Prostate gland (tissue), 2 donors: ENCODE data around the gene ARHGEF17. TPM values are rescaled to one million over a fixed set of nuclear protein-coding genes. Genes with fewer than 3 reads are reported as not detected.

Experiments
- DNase-seq: peaks from one replicate; pipeline ENCODE4 v3.0.0-alpha.2; 2019; ENCODE audit warnings: low spot score
- H3K27ac ChIP-seq, 2 donors: fragments of 200-600 bp; sonication (generic); 2 replicates each; pipeline ENCODE4 v1.5.1; 2017 to 2019
- H3K27me3 ChIP-seq: fragments of 200-600 bp; sonication (generic); replicated peaks from 2 replicates; pipeline ENCODE4 v1.5.1; 2019; ENCODE audit not compliant: insufficient read depth
- H3K36me3 ChIP-seq, 2 donors: fragments of 200-600 bp; sonication (generic); 1 replicate in 1 of 2; 2 replicates in 1 of 2; pipeline versions ENCODE4 v1.5.1 to v1.8.1; 2017 to 2019
- H3K4me1 ChIP-seq: fragments of 200-600 bp; sonication (generic); replicated peaks from 2 replicates; pipeline ENCODE4 v1.5.1; 2019
- H3K4me3 ChIP-seq, 2 donors: fragments of 200-600 bp; sonication (generic); 2 replicates each; pipeline ENCODE4 v1.5.1; 2017 to 2019
- H3K9me3 ChIP-seq: fragments of 200-600 bp; sonication (generic); 2 replicates; pipeline ENCODE4 v1.5.1; 2017
- POLR2A ChIP-seq: fragments of 450-650 bp; IDR thresholded peaks from one replicate; pipeline ENCODE4 v1.6.1; 2016; ENCODE audit warnings: antibody characterized with exemption, mild to moderate bottlenecking
- POLR2AphosphoS5 ChIP-seq: sonication (generic); formaldehyde crosslinking; IDR thresholded peaks from one replicate; pipeline ENCODE4 v1.6.1; 2017; ENCODE audit warnings: antibody characterized with exemption
- WGBS: methylation state at CpG from one replicate; pipeline ENCODE4 v1.1.5; 2018; 5-methylcytosine and 5-hydroxymethylcytosine counted together
- intact Hi-C: fragments of 100-400 bp; cut with DNase I; formaldehyde crosslinking; loops from one replicate; pipeline ENCODE4 v1.14.2; 2022
- total RNA-seq, 2 donors: library from RNA; depleted of rRNA; stranded (reverse); fragments of >200 nt; gene quantifications; one replicate each; pipeline ENCODE4 v1.1.0, GENCODE V29; 2016
- TF ChIP-seq, protein P1 (sequence below), 4 experiments: fragments of 200-600 bp in 2 of 4; fragments of 450-650 bp in 2 of 4; sonication (generic) in 2 of 4; IDR thresholded peaks; 1 replicate in 3 of 4; 2 replicates in 1 of 4; pipeline ENCODE4 v1.5.1; 2016 to 2019; ENCODE audit warnings: antibody characterized with exemption in 4 of 4, mild to moderate bottlenecking in 2 of 4, moderate library complexity in 2 of 4

ARHGEF17 gene
- total RNA-seq, 2 donors from 2014 or later, result 34.0 to 66.9 TPM

DNA sequence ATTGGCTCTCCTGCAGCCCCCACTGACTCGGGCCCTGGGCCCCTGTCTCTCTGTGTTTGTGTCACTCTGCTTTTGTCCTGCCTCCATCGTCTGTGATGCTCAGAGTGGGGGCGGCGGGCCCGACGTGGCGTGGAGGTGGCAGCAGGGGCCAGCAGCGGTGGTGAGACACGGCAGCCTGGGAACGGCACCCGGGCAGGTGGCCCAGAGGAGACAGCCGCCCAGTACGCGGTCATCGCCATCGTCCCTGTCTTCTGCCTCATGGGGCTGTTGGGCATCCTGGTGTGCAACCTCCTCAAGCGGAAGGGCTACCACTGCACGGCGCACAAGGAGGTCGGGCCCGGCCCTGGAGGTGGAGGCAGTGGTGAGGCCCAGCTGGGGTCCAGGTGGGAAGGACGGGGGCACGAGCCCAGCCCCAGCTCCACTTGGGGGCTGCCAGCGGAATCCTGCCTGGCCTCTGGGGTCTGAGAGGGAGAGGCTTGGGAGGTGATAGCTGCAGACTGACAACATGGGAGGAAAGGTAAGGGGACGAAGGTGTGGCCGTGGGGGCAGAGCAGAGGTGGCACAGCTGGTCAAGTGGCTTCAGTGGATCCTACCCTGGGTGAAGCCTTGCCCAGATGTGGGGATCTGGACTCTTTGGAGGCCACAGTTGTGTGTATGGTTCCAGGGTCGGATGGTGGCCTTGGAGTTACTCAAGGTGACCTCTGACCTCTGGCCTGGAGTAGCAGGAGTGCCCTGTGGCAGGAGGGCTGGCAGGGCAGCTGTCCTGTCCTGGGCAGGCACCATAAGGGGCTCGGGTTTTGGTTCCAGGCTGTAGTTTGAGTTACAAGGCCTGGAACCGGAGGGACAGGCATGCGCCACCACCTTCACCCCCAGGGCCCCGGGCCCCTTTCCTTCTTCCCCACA is 84.3 kb downstream of the ARHGEF17 start:
- TF ChIP-seq, protein P1, sequence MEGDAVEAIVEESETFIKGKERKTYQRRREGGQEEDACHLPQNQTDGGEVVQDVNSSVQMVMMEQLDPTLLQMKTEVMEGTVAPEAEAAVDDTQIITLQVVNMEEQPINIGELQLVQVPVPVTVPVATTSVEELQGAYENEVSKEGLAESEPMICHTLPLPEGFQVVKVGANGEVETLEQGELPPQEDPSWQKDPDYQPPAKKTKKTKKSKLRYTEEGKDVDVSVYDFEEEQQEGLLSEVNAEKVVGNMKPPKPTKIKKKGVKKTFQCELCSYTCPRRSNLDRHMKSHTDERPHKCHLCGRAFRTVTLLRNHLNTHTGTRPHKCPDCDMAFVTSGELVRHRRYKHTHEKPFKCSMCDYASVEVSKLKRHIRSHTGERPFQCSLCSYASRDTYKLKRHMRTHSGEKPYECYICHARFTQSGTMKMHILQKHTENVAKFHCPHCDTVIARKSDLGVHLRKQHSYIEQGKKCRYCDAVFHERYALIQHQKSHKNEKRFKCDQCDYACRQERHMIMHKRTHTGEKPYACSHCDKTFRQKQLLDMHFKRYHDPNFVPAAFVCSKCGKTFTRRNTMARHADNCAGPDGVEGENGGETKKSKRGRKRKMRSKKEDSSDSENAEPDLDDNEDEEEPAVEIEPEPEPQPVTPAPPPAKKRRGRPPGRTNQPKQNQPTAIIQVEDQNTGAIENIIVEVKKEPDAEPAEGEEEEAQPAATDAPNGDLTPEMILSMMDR (IDR thresholded peaks at IDR 0.05), result no peak
- TF ChIP-seq POLR2A, result no peak
- TF ChIP-seq POLR2AphosphoS5, result no peak
- Histone ChIP-seq H3K27ac (no peak overlapping the region), H3K36me3 (no peaks in the 10 kb centered on the region), H3K4me3 (no peak overlapping the region), H3K9me3 (no peaks in the 10 kb centered on the region), H3K27me3 (no peaks in the 10 kb centered on the region), H3K4me1 (no peaks in the 10 kb centered on the region)
- intact Hi-C loops, result loop anchor here (5.0 kb wide), 2 partner anchors 40 to 85 kb away; partner anchors contain the start of gene ARHGEF17
- no peak for DNase-seq
- 95% methylated on average over 29 of the region's 31 CpGs for WGBS

DNA sequence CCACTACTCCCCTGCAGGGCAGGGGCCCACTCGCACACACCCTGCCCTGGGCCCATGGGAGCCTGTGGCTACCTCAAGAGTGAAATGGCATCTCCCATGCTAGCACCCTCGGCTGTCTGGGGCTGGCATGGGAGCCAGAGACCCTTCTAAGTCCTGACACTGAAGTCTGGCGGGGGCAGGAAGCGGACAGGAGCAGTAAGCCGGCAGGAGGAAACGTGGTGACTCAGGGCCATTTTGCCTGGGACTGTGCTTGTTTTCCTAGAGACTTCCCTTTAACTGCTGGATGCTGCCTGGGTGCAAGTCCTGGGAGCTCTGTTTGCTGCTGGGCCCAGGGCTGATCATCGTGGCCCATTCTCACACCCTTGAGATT is 84.9 kb downstream of the ARHGEF17 start:
- no peak for DNase-seq
- H3K4me3 ChIP-seq, result no peak overlapping the region
- WGBS, result 88% methylated on average over 6 of the region's 7 CpGs
- TF ChIP-seq, protein P1 (IDR thresholded peaks at IDR 0.05), result no peak
- no peak for TF ChIP-seq POLR2A
- TF ChIP-seq POLR2AphosphoS5, result no peak
- H3K36me3 ChIP-seq, result no peaks in the 10 kb centered on the region
- H3K27me3 ChIP-seq, result no peaks in the 10 kb centered on the region
- no peaks in the 10 kb centered on the region for H3K9me3 ChIP-seq
- intact Hi-C loops, result loop anchor here (5.0 kb wide), 2 partner anchors 41 to 86 kb away; partner anchors contain the start of gene ARHGEF17
- no peak overlapping the region for H3K27ac ChIP-seq
- no peaks in the 10 kb centered on the region for H3K4me1 ChIP-seq

DNA sequence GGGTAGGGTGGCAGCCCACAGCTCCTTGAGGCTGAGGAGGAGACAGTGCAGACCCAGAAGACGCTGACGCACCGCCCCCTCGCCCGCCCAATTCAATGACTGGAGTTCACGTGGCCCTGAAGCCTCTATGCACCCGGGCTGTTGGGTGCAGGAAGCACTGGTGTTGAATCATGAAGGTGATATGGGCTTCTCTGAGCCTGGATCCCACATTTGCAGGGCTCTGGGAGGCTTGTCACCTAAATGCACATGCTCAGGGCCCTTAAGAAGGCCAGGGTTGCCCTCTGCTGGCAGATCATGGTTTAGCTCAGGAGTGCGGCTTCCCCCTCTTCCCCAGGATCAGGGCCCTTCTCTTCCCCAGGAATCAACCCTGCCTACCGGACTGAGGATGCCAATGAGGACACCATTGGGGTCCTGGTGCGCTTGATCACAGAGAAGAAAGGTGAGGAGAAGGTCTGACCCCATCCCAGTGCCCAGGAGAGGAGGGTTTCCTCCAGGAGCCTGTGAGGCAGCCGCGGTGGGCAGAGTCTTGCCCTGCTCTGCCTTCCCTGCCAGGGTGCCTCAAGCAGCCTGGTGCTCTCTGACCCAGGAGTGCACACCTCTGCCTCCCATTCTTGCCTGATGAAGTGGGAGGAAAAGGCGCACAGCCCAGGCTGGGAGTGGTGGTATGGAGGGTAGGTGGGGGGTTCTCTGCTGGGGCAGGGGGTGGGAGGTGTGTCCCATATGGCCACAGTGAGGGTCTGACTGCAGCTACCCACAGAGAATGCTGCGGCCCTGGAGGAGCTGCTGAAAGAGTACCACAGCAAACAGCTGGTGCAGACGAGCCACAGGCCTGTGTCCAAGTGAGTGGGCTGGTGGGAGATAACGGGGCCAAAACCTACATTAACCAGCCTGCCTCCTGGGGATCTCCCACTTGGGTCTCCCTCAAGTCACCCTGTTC is 85.7 kb downstream of the ARHGEF17 start:
- intact Hi-C loops, result loop anchor here (5.0 kb wide), 2 partner anchors 41 to 86 kb away; partner anchors contain the start of gene ARHGEF17
- WGBS, result 75% methylated on average over 16 of the region's 16 CpGs
- no peaks in the 10 kb centered on the region for H3K9me3 ChIP-seq
- H3K27ac ChIP-seq, result no peak overlapping the region
- TF ChIP-seq, protein P1 (IDR thresholded peaks at IDR 0.05), result peak; percentile 31 to 89 (median 73)
- no peak for TF ChIP-seq POLR2A
- TF ChIP-seq POLR2AphosphoS5, result peak; percentile 27
- H3K4me3 ChIP-seq, result no peak overlapping the region
- no peaks in the 10 kb centered on the region for H3K36me3 ChIP-seq
- peak; percentile 65 for DNase-seq
- no peaks in the 10 kb centered on the region for H3K4me1 ChIP-seq
- no peaks in the 10 kb centered on the region for H3K27me3 ChIP-seq

DNA sequence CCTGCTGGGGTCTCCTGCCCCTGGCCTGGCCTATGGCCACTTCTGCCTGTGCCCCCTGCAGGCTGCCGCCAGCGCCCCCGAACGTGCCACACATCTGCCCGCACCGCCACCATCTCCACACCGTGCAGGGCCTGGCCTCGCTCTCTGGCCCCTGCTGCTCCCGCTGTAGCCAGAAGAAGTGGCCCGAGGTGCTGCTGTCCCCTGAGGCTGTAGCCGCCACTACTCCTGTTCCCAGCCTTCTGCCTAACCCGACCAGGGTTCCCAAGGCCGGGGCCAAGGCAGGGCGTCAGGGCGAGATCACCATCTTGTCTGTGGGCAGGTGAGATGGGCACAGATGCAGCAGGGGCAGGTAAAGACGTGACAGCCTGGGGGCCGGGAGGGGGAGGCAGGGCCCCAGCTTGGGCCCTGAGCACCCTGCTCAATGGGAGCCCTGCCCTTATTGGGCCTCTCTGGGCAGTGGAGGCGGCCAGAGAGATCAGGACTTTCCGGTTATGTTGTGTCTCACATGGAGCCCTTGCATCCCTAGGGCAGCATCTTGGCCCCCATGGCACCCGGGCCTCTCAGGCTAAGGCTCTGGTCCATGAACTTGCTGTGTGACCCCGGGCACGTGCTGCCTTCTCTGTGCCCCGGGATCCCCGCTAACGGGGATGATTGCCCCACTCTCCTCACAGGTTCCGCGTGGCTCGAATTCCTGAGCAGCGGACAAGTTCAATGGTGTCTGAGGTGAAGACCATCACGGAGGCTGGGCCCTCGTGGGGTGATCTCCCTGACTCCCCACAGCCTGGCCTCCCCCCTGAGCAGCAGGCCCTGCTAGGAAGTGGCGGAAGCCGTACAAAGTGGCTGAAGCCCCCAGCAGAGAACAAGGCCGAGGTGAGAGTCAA is 86.6 kb downstream of the ARHGEF17 start:
- WGBS, result 88% methylated on average over 34 of the region's 34 CpGs
- no peaks in the 10 kb centered on the region for H3K36me3 ChIP-seq

More for the DNA sequence above, 86.6 kb downstream of the ARHGEF17 start:
- TF ChIP-seq POLR2AphosphoS5 (no peak), POLR2A (no peak)
- TF ChIP-seq, protein P1 (IDR thresholded peaks at IDR 0.05), result no peak
- Histone ChIP-seq H3K27me3 (no peaks in the 10 kb centered on the region), H3K4me3 (no peak overlapping the region), H3K9me3 (no peaks in the 10 kb centered on the region), H3K27ac (no peak overlapping the region), H3K4me1 (no peaks in the 10 kb centered on the region)
- intact Hi-C loops, result loop anchor here (5.0 kb wide), 2 partner anchors 42 to 87 kb away; partner anchors contain the start of gene ARHGEF17
- no peak for DNase-seq
